OCI-LY7 (cell line): ENCODE data around the gene FGGY. TPM values are rescaled to one million over a fixed set of nuclear protein-coding genes. Genes with fewer than 3 reads are reported as not detected.
"Not testable (repeated sequence)": the region's sequence is repeated elsewhere in the genome, so short reads cannot be mapped to it uniquely, and the experiment has no call there.

Experiments used
- BruUV-seq: library from RNA; stranded (reverse); fragments of 400-500 nt; replicated peaks from 2 replicates; lab custom pipeline; 2021; lab: Mats Ljungman, UMichigan
- CTCF ChIA-PET: fragments of 300-600 bp; sonication (Branson Sonifier 250); formaldehyde crosslinking; loops from one replicate; lab custom pipeline; 2022; ENCODE audit warnings: antibody characterized with exemption; ENCODE audit not compliant: unreplicated experiment; lab: Charles Lee
- POLR2A ChIA-PET: fragments of 300-600 bp; sonication (Branson Sonifier 250); formaldehyde crosslinking; loops from one replicate; lab custom pipeline; 2022; ENCODE audit warnings: antibody characterized with exemption; lab: Charles Lee
- DNase-seq: peaks from one replicate; pipeline ENCODE4 v3.0.0-alpha.2; 2015; ENCODE audit warnings: low spot score
- H2AFZ ChIP-seq: fragments of 200-600 bp; sonication (generic), shearing (Covaris generic); 2 replicates; pipeline ENCODE4 v1.6.1; 2014; ENCODE audit warnings: mild to moderate bottlenecking, antibody characterized with exemption, low read length, moderate library complexity
- H3K27ac ChIP-seq: fragments of 200-600 bp; sonication (generic); 2 replicates; pipeline ENCODE4 v1.5.1; 2014; ENCODE audit warnings: mixed run types, low read depth, mild to moderate bottlenecking, moderate library complexity, low read length, inconsistent platforms; ENCODE audit not compliant: poor library complexity, severe bottlenecking
- H3K36me3 ChIP-seq: fragments of 200-600 bp; sonication (generic); 2 replicates; pipeline ENCODE4 v1.6.1; 2014; ENCODE audit warnings: mild to moderate bottlenecking, antibody characterized with exemption, low read length, moderate library complexity, mixed read lengths; ENCODE audit not compliant: insufficient read depth
- H3K4me1 ChIP-seq: fragments of 200-600 bp; sonication (generic); 2 replicates; pipeline ENCODE4 v1.5.1; 2014; ENCODE audit warnings: mild to moderate bottlenecking, low read length; ENCODE audit not compliant: insufficient read depth, poor library complexity, severe bottlenecking
- H3K4me2 ChIP-seq: fragments of 200-600 bp; sonication (generic); 2 replicates; pipeline ENCODE4 v1.6.1; 2014; ENCODE audit warnings: mild to moderate bottlenecking, low read length
- H3K4me3 ChIP-seq: fragments of 200-600 bp; sonication (generic); 2 replicates; pipeline ENCODE4 v1.5.1; 2014; ENCODE audit warnings: mild to moderate bottlenecking, low read depth, low read length; ENCODE audit not compliant: poor library complexity, severe bottlenecking
- H3K79me2 ChIP-seq: fragments of 200-600 bp; sonication (generic); 2 replicates; pipeline ENCODE4 v1.6.1; 2016; ENCODE audit warnings: low read depth, mild to moderate bottlenecking, low read length, moderate library complexity, mixed read lengths; ENCODE audit not compliant: insufficient read depth
- H3K9me2 ChIP-seq: fragments of 200-600 bp; sonication (generic); 2 replicates; pipeline ENCODE4 v1.6.1; 2016; ENCODE audit warnings: mild to moderate bottlenecking, low read length, mixed read lengths; ENCODE audit not compliant: insufficient read depth
- H3K9me3 ChIP-seq: fragments of 200-600 bp; sonication (generic); 2 replicates; pipeline ENCODE4 v1.6.1; 2014; ENCODE audit warnings: mild to moderate bottlenecking, mixed run types, low read length, mixed read lengths
- H4K20me1 ChIP-seq: fragments of 200-600 bp; sonication (generic); 2 replicates; pipeline ENCODE4 v1.6.1; 2014; ENCODE audit warnings: mild to moderate bottlenecking, antibody characterized with exemption, low read length, moderate library complexity, mixed read lengths; ENCODE audit not compliant: insufficient read depth
- EZH2phosphoT487 ChIP-seq: fragments of 200-600 bp; sonication (generic); IDR thresholded peaks from 2 replicates; pipeline ENCODE4 v1.6.1; 2018; ENCODE audit warnings: low read depth, borderline replicate concordance, mild to moderate bottlenecking, mixed run types, antibody characterized with exemption, low read length, moderate library complexity, mixed read lengths
- intact Hi-C: fragments of 100-400 bp; cut with micrococcal nuclease; formaldehyde crosslinking; loops from one replicate; pipeline ENCODE4 v1.10.0; 2022; ENCODE audit not compliant: unreplicated experiment
- total RNA-seq, 2 experiments: library from RNA; depleted of rRNA in 1 of 2; stranded (reverse); fragments of >200 nt in 1 of 2; shearing (Covaris generic) in 1 of 2; gene quantifications; 2 replicates each; pipeline ENCODE4 v1.2.3, GENCODE V29; 2014 to 2022
- TF ChIP-seq, protein P1 (sequence below): fragments of 200-600 bp; sonication (generic); conservative IDR thresholded peaks from 2 replicates; pipeline ENCODE4 v1.5.1; 2014; ENCODE audit warnings: mild to moderate bottlenecking, antibody characterized with exemption, low read length, moderate library complexity, mixed read lengths

Gene FGGY
- total RNA-seq, 2 experiments from 2014 or later, result 0.63 to 4.5 TPM

DNA sequence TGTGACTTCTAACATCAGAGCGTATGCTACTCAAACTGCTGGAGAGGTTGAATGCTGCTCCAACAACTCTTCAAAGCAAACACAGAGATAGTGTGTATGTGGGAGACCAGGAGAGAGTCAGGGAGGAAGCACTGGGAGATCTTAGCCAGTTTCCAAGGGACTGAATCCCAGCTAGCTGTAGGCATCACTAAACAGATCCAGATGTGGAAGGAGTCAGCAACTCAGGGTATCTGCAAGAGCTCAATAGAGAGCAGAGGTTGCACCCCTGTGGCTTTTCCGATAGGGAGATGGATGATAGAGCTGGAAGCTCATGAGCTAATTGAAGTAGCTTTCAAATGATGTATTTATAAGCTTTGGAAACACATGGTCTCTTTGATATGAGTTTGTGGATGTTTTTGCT, 349.0 kb downstream of the FGGY start:
- no peak for DNase-seq
- intact Hi-C loops, result no loop called here
- ChIA-PET POLR2A (interaction anchor here (0.6 to 0.8 kb wide), 2 partner anchors 21 to 571 kb away, joined by 3 to 4 read pairs; no protein-coding TSS in a partner anchor), CTCF (no interaction called here)
- Histone ChIP-seq H3K79me2 (no peaks in the 10 kb centered on the region), H3K9me3 (no peaks in the 10 kb centered on the region), H3K36me3 (no peaks in the 10 kb centered on the region), H3K4me3 (no peak overlapping the region), H3K27ac (no peak overlapping the region), H3K4me1 (no peaks in the 10 kb centered on the region), H4K20me1 (no peaks in the 10 kb centered on the region), H2AFZ (no peak overlapping the region), H3K9me2 (no peaks in the 10 kb centered on the region), H3K4me2 (no peak overlapping the region)
- TF ChIP-seq, protein P1, sequence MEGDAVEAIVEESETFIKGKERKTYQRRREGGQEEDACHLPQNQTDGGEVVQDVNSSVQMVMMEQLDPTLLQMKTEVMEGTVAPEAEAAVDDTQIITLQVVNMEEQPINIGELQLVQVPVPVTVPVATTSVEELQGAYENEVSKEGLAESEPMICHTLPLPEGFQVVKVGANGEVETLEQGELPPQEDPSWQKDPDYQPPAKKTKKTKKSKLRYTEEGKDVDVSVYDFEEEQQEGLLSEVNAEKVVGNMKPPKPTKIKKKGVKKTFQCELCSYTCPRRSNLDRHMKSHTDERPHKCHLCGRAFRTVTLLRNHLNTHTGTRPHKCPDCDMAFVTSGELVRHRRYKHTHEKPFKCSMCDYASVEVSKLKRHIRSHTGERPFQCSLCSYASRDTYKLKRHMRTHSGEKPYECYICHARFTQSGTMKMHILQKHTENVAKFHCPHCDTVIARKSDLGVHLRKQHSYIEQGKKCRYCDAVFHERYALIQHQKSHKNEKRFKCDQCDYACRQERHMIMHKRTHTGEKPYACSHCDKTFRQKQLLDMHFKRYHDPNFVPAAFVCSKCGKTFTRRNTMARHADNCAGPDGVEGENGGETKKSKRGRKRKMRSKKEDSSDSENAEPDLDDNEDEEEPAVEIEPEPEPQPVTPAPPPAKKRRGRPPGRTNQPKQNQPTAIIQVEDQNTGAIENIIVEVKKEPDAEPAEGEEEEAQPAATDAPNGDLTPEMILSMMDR, result no peak
- no peak for TF ChIP-seq EZH2phosphoT487
- BruUV-seq, result no TSS peak

DNA sequence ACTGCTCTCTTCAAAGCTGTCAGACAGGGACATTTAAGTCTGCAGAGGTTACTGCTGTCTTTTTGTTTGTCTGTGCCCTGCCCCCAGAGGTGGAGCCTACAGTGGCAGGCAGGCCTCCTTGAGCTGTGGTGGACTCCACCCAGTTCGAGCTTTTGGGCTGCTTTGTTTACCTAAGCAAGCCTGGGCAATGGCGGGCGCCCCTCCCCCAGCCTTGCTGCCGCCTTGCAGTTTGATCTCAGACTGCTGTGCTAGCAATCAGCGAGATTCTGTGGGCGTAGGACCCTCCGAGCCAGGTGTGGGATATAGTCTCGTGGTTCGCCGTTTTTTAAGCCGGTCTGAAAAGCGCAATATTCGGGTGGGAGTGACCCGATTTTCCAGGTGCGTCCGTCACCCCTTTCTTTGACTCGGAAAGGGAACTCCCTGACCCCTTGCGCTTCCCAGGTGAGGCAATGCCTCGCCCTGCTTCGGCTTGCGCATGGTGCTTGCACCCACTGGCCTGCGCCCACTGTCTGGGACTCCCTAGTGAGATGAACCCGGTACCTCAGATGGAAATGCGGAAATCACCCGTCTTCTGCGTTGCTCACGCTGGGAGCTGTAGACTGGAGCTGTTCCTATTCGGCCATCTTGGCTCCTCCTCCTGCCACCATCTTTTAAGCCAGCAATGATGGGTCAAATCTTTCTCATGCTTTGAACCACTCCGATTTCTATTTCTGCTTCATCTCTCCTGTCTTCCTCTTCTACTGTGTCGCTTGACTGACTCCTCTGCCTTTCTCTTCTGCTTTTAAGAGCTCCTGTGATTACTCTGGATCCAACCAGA, 356.5 kb downstream of the FGGY start:
- BruUV-seq, intact Hi-C loops: not testable (repeated sequence)

DNA sequence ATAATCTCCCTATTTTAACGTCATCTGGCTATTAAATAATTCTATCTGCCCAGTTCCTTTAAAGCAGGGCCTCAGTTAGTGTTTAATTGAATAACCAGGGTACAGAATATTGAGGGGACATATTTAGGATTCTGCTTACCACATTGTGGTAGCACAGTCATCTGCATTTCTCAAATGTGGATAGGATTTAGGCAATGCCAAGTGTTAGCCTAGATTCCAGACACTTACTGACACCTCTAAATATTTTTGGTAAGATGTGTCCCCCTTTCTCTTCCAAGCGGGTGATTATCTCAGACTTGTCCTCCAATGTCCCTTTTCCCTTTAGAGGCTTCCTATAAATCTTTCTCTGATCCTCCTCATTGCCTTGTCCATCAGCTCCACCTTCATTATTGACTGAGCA, 357.1 kb downstream of the FGGY start:
- TF ChIP-seq EZH2phosphoT487, result no peak
- TF ChIP-seq, protein P1, result no peak
- DNase-seq, result no peak
- BruUV-seq, result no TSS peak
- no peaks in the 10 kb centered on the region for H3K79me2 ChIP-seq
- no peaks in the 10 kb centered on the region for H3K36me3 ChIP-seq
- ChIA-PET CTCF (no interaction called here), POLR2A (no interaction called here)
- H3K4me1 ChIP-seq, result no peaks in the 10 kb centered on the region
- no peak overlapping the region for H3K27ac ChIP-seq
- H2AFZ ChIP-seq, result no peak overlapping the region
- H3K4me2 ChIP-seq, result no peak overlapping the region
- intact Hi-C loops, result no loop called here
- H3K4me3 ChIP-seq, result no peak overlapping the region
- no peaks in the 10 kb centered on the region for H3K9me2 ChIP-seq
- no peaks in the 10 kb centered on the region for H4K20me1 ChIP-seq
- H3K9me3 ChIP-seq, result no peaks in the 10 kb centered on the region

More for the DNA sequence above, 356.5 kb downstream of the FGGY start:
- H3K27ac ChIP-seq, H3K79me2 ChIP-seq, DNase-seq, H3K36me3 ChIP-seq, H3K9me3 ChIP-seq, H3K4me1 ChIP-seq, H3K4me3 ChIP-seq, CTCF ChIA-PET, H2AFZ ChIP-seq, POLR2A ChIA-PET, H3K4me2 ChIP-seq, H4K20me1 ChIP-seq, H3K9me2 ChIP-seq: not testable (repeated sequence)
